Measurements from ENCODE around the gene CCR5AS.

The CCR5AS gene

DNA sequence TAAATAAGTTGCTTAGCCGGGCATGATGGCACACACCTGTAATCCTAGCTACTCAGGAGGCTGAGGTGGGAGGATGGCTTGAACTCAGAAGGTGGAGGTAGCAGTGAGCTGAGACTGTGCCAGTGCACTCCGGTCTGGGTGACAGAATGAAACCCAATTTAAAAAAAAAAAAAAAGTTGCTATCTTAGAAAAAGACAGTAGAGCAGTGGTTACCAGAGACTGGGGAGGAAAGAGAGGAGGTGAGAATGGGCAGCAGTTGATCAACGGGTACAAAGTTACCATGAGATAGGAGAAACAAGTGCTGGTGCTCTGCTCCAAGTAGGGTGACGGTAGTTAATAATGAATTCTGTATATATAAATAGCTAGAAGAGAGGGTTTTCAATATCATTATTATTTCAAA lies 53.8 kb downstream of the CCR5AS start:
- Mint-ChIP-seq H3K36me3 (ENCODE audit: low read depth) (no peaks in the 10 kb centered on the region), H3K4me1 (peaks cover 81% of the 10 kb centered on the region), H3K27me3 (no peaks in the 10 kb centered on the region), H3K9me3 (no peaks in the 10 kb centered on the region), H3K4me3 (peak overlapping the region; percentile 42), H3K27ac (no peak overlapping the region)
- POLR2A ChIA-PET, result no interaction called here
- ATAC-seq (ENCODE audit: low read depth) (no peak), DNase-seq (no peak)
- no peak for TF ChIP-seq CTCF (IDR thresholded peaks at IDR 0.05)
- CTCF ChIA-PET, result interaction anchor here (0.6 to 1.5 kb wide), 4 partner anchors 9 to 415 kb away, joined by 3 to 4 read pairs (median 3); no protein-coding TSS in a partner anchor
- intact Hi-C loops (cut with micrococcal nuclease), result no loop called here

DNA sequence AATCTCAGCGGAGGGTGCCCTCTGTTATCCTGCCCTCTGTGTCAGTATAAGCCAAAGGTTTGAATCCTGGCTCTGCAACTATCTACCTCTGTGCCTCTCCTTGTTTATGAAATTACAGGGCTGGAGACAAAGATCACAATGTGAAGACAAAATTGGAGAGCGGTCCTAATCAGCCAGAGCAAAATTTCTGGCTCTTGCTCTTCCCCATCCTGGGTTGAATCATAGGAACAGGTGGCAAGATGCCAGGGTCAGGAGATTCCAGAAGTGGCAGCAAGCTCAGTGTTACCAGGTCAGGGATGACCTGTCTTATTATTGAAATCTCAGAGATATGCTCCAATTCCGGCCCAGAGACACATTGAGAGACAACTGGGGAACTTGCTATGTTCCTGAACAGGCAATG lies 55.2 kb downstream of the CCR5AS start:
- Mint-ChIP-seq H3K9me3 (no peaks in the 10 kb centered on the region), H3K4me1 (peaks cover 78% of the 10 kb centered on the region), H3K27me3 (no peaks in the 10 kb centered on the region), H3K27ac (no peak overlapping the region), H3K4me3 (no peak overlapping the region), H3K36me3 (ENCODE audit: low read depth) (no peaks in the 10 kb centered on the region)
- intact Hi-C loops (cut with micrococcal nuclease), result no loop called here
- no peak for TF ChIP-seq CTCF (IDR thresholded peaks at IDR 0.05)
- no peak for DNase-seq
- ATAC-seq (ENCODE audit: low read depth), result no peak
- CTCF ChIA-PET, result interaction anchor here (0.7 to 1.4 kb wide), 3 partner anchors 27 to 32 kb away, joined by 3 read pairs; no protein-coding TSS in a partner anchor
- POLR2A ChIA-PET, result no interaction called here

- H3K36me3 Mint-ChIP-seq (ENCODE audit: low read depth), result no peaks in the 10 kb centered on the region
- H3K27ac Mint-ChIP-seq, result peak overlapping the region; percentile 44
- peak overlapping the region; percentile 49 for H3K4me3 Mint-ChIP-seq
- H3K9me3 Mint-ChIP-seq, result peaks cover 3% of the 10 kb centered on the region
- ATAC-seq (ENCODE audit: low read depth) (no peak), DNase-seq (no peak)
- POLR2A ChIA-PET, result interaction anchor here (0.7 kb wide), 1 partner anchor 50 kb away, joined by 4 read pairs; no protein-coding TSS in a partner anchor
- peaks cover 72% of the 10 kb centered on the region for H3K4me1 Mint-ChIP-seq
- intact Hi-C loops (cut with micrococcal nuclease), result no loop called here
- TF ChIP-seq CTCF (IDR thresholded peaks at IDR 0.05), result no peak
- CTCF ChIA-PET, result interaction anchor here (1.1 kb wide), 1 partner anchor 18 kb away, joined by 4 read pairs; no protein-coding TSS in a partner anchor
- no peaks in the 10 kb centered on the region for H3K27me3 Mint-ChIP-seq
Measured at GRCh38 chr3:46350262-46350565, 56.7 kb downstream of the CCR5AS start.

- Mint-ChIP-seq H3K9me3 (peaks cover 3% of the 10 kb centered on the region), H3K36me3 (ENCODE audit: low read depth) (no peaks in the 10 kb centered on the region), H3K4me3 (peak overlapping the region; percentile 49), H3K27me3 (no peaks in the 10 kb centered on the region), H3K4me1 (peaks cover 67% of the 10 kb centered on the region), H3K27ac (peak overlapping the region; percentile 63)
- DNase-seq (no peak), ATAC-seq (ENCODE audit: low read depth) (peak; percentile 21)
- CTCF ChIA-PET, result interaction anchor here (1.1 kb wide), 1 partner anchor 19 kb away, joined by 4 read pairs; no protein-coding TSS in a partner anchor
- POLR2A ChIA-PET, result interaction anchor here (0.7 kb wide), 1 partner anchor 50 kb away, joined by 4 read pairs; no protein-coding TSS in a partner anchor
- intact Hi-C loops (cut with micrococcal nuclease), result no loop called here
- TF ChIP-seq CTCF (IDR thresholded peaks at IDR 0.05), result no peak
Measured at GRCh38 chr3:46349484-46350261, 57.2 kb downstream of the CCR5AS start.

- peaks cover 61% of the 10 kb centered on the region for H3K4me1 Mint-ChIP-seq
- ATAC-seq (ENCODE audit: low read depth), result no peak
- H3K36me3 Mint-ChIP-seq (ENCODE audit: low read depth), result no peaks in the 10 kb centered on the region
- intact Hi-C loops (cut with micrococcal nuclease), result no loop called here
- no peak for TF ChIP-seq CTCF (IDR thresholded peaks at IDR 0.05)
- CTCF ChIA-PET, result no interaction called here
- peak overlapping the region; percentile 63 for H3K27ac Mint-ChIP-seq
- no peak for DNase-seq
- H3K4me3 Mint-ChIP-seq, result peak overlapping the region; percentile 21
- peaks cover 5% of the 10 kb centered on the region for H3K9me3 Mint-ChIP-seq
- H3K27me3 Mint-ChIP-seq, result no peaks in the 10 kb centered on the region
- POLR2A ChIA-PET, result no interaction called here
Measured at GRCh38 chr3:46348823-46349482, 57.9 kb downstream of the CCR5AS start.
